ENCODE measurements around the gene DHRS12. TPM values are rescaled to one million over a fixed set of nuclear protein-coding genes. Genes with fewer than 3 reads are reported as not detected.

DHRS12 gene
- total RNA-seq, 1 experiment from 2014 or later = 2.6 TPM

GRCh38 chr13:51784097-51784496 is 19.9 kb downstream of the DHRS12 start:
- Histone ChIP-seq H4K20me1 (ENCODE audit: low read length) (no peaks in the 10 kb centered on the region), H3K36me3 (ENCODE audit: low read depth, low read length) (no peaks in the 10 kb centered on the region), H3K9ac (ENCODE audit: low read length) (no peak overlapping the region), H3F3A (ENCODE audit: low read length, unreplicated experiment) (no peaks in the 10 kb centered on the region), H3K79me2 (ENCODE audit: low read length) (no peaks in the 10 kb centered on the region), H3K27me3 (ENCODE audit: low read length) (no peaks in the 10 kb centered on the region), H3K9me2 (replicated peaks; ENCODE audit: low read length) (no peaks in the 10 kb centered on the region), H3K9me3 (ENCODE audit: low read length) (no peaks in the 10 kb centered on the region), H3K4me2 (ENCODE audit: low read length) (no peak overlapping the region), H3K27ac (ENCODE audit: low read length) (no peak overlapping the region), H3K4me3 (ENCODE audit: low read length) (no peak overlapping the region), H3K4me1 (ENCODE audit: insufficient read depth, low read length) (no peaks in the 10 kb centered on the region), H2AFZ (ENCODE audit: low read length) (no peak overlapping the region)
- ATAC-seq = no peak
- BruUV-seq (replicated peaks) = no TSS peak
- no peak for DNase-seq
- POLR2A ChIA-PET (ENCODE audit: unreplicated experiment) = no interaction called here
- CTCF ChIA-PET = no interaction called here
- TF ChIP-seq EZH2 (IDR thresholded peaks at IDR 0.05; ENCODE audit: low read length, unreplicated experiment) (no peak), CTCF (conservative IDR thresholded peaks at IDR 0.05; ENCODE audit: low read depth, low read length) (no peak), EZH2phosphoT487 (IDR thresholded peaks at IDR 0.05; ENCODE audit: borderline replicate concordance, low read length) (no peak)
- intact Hi-C loops (cut with micrococcal nuclease) = loop anchor here (5.0 kb wide), 1 partner anchor 192 kb away; no protein-coding TSS in a partner anchor

GRCh38 chr13:51783428-51784094 is 20.4 kb downstream of the DHRS12 start:
- Histone ChIP-seq H3K27me3 (ENCODE audit: low read length) (no peaks in the 10 kb centered on the region), H3K27ac (ENCODE audit: low read length) (no peak overlapping the region), H3K36me3 (ENCODE audit: low read depth, low read length) (no peaks in the 10 kb centered on the region), H3K79me2 (ENCODE audit: low read length) (no peaks in the 10 kb centered on the region), H3K9me3 (ENCODE audit: low read length) (no peaks in the 10 kb centered on the region), H3K4me3 (ENCODE audit: low read length) (no peak overlapping the region), H3K9ac (ENCODE audit: low read length) (no peak overlapping the region), H3K9me2 (replicated peaks; ENCODE audit: low read length) (no peaks in the 10 kb centered on the region), H4K20me1 (ENCODE audit: low read length) (no peaks in the 10 kb centered on the region), H3K4me1 (ENCODE audit: insufficient read depth, low read length) (no peaks in the 10 kb centered on the region), H3K4me2 (ENCODE audit: low read length) (no peak overlapping the region), H2AFZ (ENCODE audit: low read length) (no peak overlapping the region), H3F3A (ENCODE audit: low read length, unreplicated experiment) (no peaks in the 10 kb centered on the region)
- TF ChIP-seq EZH2phosphoT487 (IDR thresholded peaks at IDR 0.05; ENCODE audit: borderline replicate concordance, low read length) (no peak), EZH2 (IDR thresholded peaks at IDR 0.05; ENCODE audit: low read length, unreplicated experiment) (no peak), CTCF (conservative IDR thresholded peaks at IDR 0.05; ENCODE audit: low read depth, low read length) (no peak)
- CTCF ChIA-PET = no interaction called here
- POLR2A ChIA-PET (ENCODE audit: unreplicated experiment) = no interaction called here
- intact Hi-C loops (cut with micrococcal nuclease) = loop anchor here (5.0 kb wide), 1 partner anchor 191 kb away; no protein-coding TSS in a partner anchor
- DNase-seq = no peak
- peak; percentile 35; the same call in 1 of the 2 replicates for ATAC-seq
- no TSS peak for BruUV-seq (replicated peaks)

- TF ChIP-seq CTCF (conservative IDR thresholded peaks at IDR 0.05; ENCODE audit: low read depth, low read length) = no peak
- TF ChIP-seq EZH2 (IDR thresholded peaks at IDR 0.05; ENCODE audit: low read length, unreplicated experiment) = no peak
- no peak for TF ChIP-seq EZH2phosphoT487 (IDR thresholded peaks at IDR 0.05; ENCODE audit: borderline replicate concordance, low read length)
- H3K27ac ChIP-seq (ENCODE audit: low read length) = no peak overlapping the region
- DNase-seq (no peak), ATAC-seq (no peak)
- no peaks in the 10 kb centered on the region for H3K9me3 ChIP-seq (ENCODE audit: low read length)
- intact Hi-C loops (cut with micrococcal nuclease) = loop anchor here (5.0 kb wide), 1 partner anchor 190 kb away; no protein-coding TSS in a partner anchor
- H3K9me2 ChIP-seq (replicated peaks; ENCODE audit: low read length) = no peaks in the 10 kb centered on the region
- no peaks in the 10 kb centered on the region for H3K27me3 ChIP-seq (ENCODE audit: low read length)
- H4K20me1 ChIP-seq (ENCODE audit: low read length) = no peaks in the 10 kb centered on the region
- H3K9ac ChIP-seq (ENCODE audit: low read length) = no peak overlapping the region
- H3K4me1 ChIP-seq (ENCODE audit: insufficient read depth, low read length) = no peaks in the 10 kb centered on the region
- H3K36me3 ChIP-seq (ENCODE audit: low read depth, low read length) = no peaks in the 10 kb centered on the region
- H3K79me2 ChIP-seq (ENCODE audit: low read length) = no peaks in the 10 kb centered on the region
- H3F3A ChIP-seq (ENCODE audit: low read length, unreplicated experiment) = no peaks in the 10 kb centered on the region
- BruUV-seq (replicated peaks) = no TSS peak
- H3K4me2 ChIP-seq (ENCODE audit: low read length) = no peak overlapping the region
- no peak overlapping the region for H2AFZ ChIP-seq (ENCODE audit: low read length)
- POLR2A ChIA-PET (ENCODE audit: unreplicated experiment) = no interaction called here
- CTCF ChIA-PET = interaction anchor here (0.5 to 0.6 kb wide), 2 partner anchors 11 to 345 kb away, joined by 3 read pairs; no protein-coding TSS in a partner anchor
- no peak overlapping the region for H3K4me3 ChIP-seq (ENCODE audit: low read length)
Measured at GRCh38 chr13:51782026-51782710, 21.8 kb downstream of the DHRS12 start.
